GM18951 (cell line): Measurements from ENCODE around the gene E2F1.

Experiments used
- POLR2A ChIP-seq: IDR thresholded peaks from 4 replicates; pipeline ENCODE4 v1.6.1; 2011; ENCODE audit warnings: mild to moderate bottlenecking; ENCODE audit not compliant: insufficient read length, insufficient read depth; ENCODE audit errors: extremely low read depth
- in situ Hi-C: fragments of 300-500 bp; cut with MboI; formaldehyde crosslinking; loops from one replicate; pipeline ENCODE4 v1.12.0; 2022; ENCODE audit warnings: low sequenced_read_pairs, mixed read lengths, inconsistent platforms; ENCODE audit not compliant: unreplicated experiment

The E2F1 gene

GRCh38 chr20:33657704-33658095 lies 28.5 kb downstream of the E2F1 start:
- no peak for TF ChIP-seq POLR2A
- in situ Hi-C loops, result no loop called here

- in situ Hi-C loops, result no loop called here
- TF ChIP-seq POLR2A, result no peak
Observed at GRCh38 chr20:33656783-33657703, 29.1 kb downstream of the E2F1 start.

- no peak for TF ChIP-seq POLR2A
- in situ Hi-C loops, result no loop called here
Observed at GRCh38 chr20:33656010-33656782, 30.0 kb downstream of the E2F1 start.

GRCh38 chr20:33655164-33655563 lies 31.0 kb downstream of the E2F1 start:
- in situ Hi-C loops, result no loop called here
- no peak for TF ChIP-seq POLR2A

- in situ Hi-C loops, result no loop called here
- no peak for TF ChIP-seq POLR2A
Observed at GRCh38 chr20:33654680-33655161, 31.5 kb downstream of the E2F1 start.

GRCh38 chr20:33653900-33654596 lies 32.1 kb downstream of the E2F1 start:
- no peak for TF ChIP-seq POLR2A
- in situ Hi-C loops, result no loop called here

GRCh38 chr20:33653218-33653899 lies 32.8 kb downstream of the E2F1 start:
- in situ Hi-C loops, result no loop called here
- TF ChIP-seq POLR2A, result no peak

- no peak for TF ChIP-seq POLR2A
- in situ Hi-C loops, result no loop called here
Observed at GRCh38 chr20:33651562-33652048, 34.6 kb downstream of the E2F1 start.

GRCh38 chr20:33650753-33651561 lies 35.2 kb downstream of the E2F1 start:
- in situ Hi-C loops, result no loop called here
- no peak for TF ChIP-seq POLR2A

- TF ChIP-seq POLR2A, result no peak
Observed at GRCh38 chr20:33650111-33650752, 36.0 kb downstream of the E2F1 start.

GRCh38 chr20:33649201-33649681 lies 36.9 kb downstream of the E2F1 start:
- in situ Hi-C loops, result no loop called here
- TF ChIP-seq POLR2A, result no peak

More at GRCh38 chr20:33650111-33650752, 36.0 kb downstream of the E2F1 start:
- in situ Hi-C loops, result no loop called here
